22Rv1 (cell line): ENCODE data around the gene SGPL1.

Source experiments
- CTCF ChIP-seq: fragments of 450-650 bp; IDR thresholded peaks from 2 replicates; pipeline ENCODE4 v1.5.1; 2017; ENCODE audit warnings: mild to moderate bottlenecking
- ZFX ChIP-seq: fragments of 450-650 bp; IDR thresholded peaks from 2 replicates; pipeline ENCODE4 v1.6.1; 2017; ENCODE audit warnings: antibody characterized with exemption, borderline replicate concordance

- TF ChIP-seq CTCF, result no peak
- no peak for TF ChIP-seq ZFX
Observed at GRCh38 chr10:70784016-70784415, 31.7 kb upstream of the SGPL1 start.
